Calu3 (cell line): ENCODE measurements around the gene CACNA2D3. TPM values are rescaled to one million over a fixed set of nuclear protein-coding genes. Genes with fewer than 3 reads are reported as not detected.

Experiments
- BruUV-seq: library from RNA; stranded (reverse); fragments of 400-500 nt; replicated peaks from 2 replicates; lab custom pipeline; 2021; lab: Mats Ljungman, UMichigan
- CTCF ChIA-PET: fragments of 300-600 bp; sonication (Branson Sonifier 250); formaldehyde crosslinking; loops from one replicate; lab custom pipeline; 2022; ENCODE audit warnings: antibody characterized with exemption; lab: Charles Lee
- DNase-seq: peaks from one replicate; pipeline ENCODE4 v3.0.0; 2022
- H3K27ac Mint-ChIP-seq: one replicate; pipeline ENCODE4 v1.8.0; 2022; ENCODE audit warnings: mixed read lengths; ENCODE audit not compliant: unreplicated experiment
- H3K27me3 Mint-ChIP-seq: one replicate; pipeline ENCODE4 v1.8.0; 2022; ENCODE audit warnings: mixed read lengths; ENCODE audit not compliant: unreplicated experiment
- H3K36me3 Mint-ChIP-seq: one replicate; pipeline ENCODE4 v1.8.0; 2022; ENCODE audit warnings: mild to moderate bottlenecking, moderate library complexity, mixed read lengths; ENCODE audit not compliant: insufficient read depth, unreplicated experiment
- H3K4me1 Mint-ChIP-seq: one replicate; pipeline ENCODE4 v1.8.0; 2022; ENCODE audit warnings: mild to moderate bottlenecking, low read depth, mixed read lengths; ENCODE audit not compliant: unreplicated experiment
- H3K4me3 Mint-ChIP-seq: one replicate; pipeline ENCODE4 v1.8.0; 2022; ENCODE audit warnings: mild to moderate bottlenecking, low read depth, moderate library complexity, mixed read lengths; ENCODE audit not compliant: unreplicated experiment
- H3K9me3 Mint-ChIP-seq: one replicate; pipeline ENCODE4 v1.8.0; 2022; ENCODE audit warnings: low read depth, mixed read lengths; ENCODE audit not compliant: unreplicated experiment
- CTCF ChIP-seq: fragments of 200-600 bp; IDR thresholded peaks from one replicate; pipeline ENCODE4 v1.8.0; 2022; ENCODE audit warnings: antibody characterized with exemption; ENCODE audit not compliant: unreplicated experiment
- intact Hi-C: fragments of 100-400 bp; cut with micrococcal nuclease; formaldehyde crosslinking; loops from one replicate; pipeline ENCODE4 v1.10.0; 2022; ENCODE audit not compliant: unreplicated experiment
- total RNA-seq: library from RNA; stranded (reverse); gene quantifications from 2 replicates; pipeline ENCODE4 v1.2.3, GENCODE V29; 2022

The CACNA2D3 gene
- total RNA-seq, 1 experiment from 2014 or later: not detected

- peaks cover 4% of the 10 kb centered on the region for H3K36me3 Mint-ChIP-seq
- TF ChIP-seq CTCF: no peak
- no peaks in the 10 kb centered on the region for H3K27me3 Mint-ChIP-seq
- DNase-seq: no peak
- intact Hi-C loops: no loop called here
- H3K9me3 Mint-ChIP-seq: no peaks in the 10 kb centered on the region
- CTCF ChIA-PET: interaction anchor here (1.1 kb wide), 1 partner anchor 34 kb away, joined by 3 read pairs; no protein-coding TSS in a partner anchor
- no peak overlapping the region for H3K4me3 Mint-ChIP-seq
- no TSS peak for BruUV-seq
- no peaks in the 10 kb centered on the region for H3K4me1 Mint-ChIP-seq
- H3K27ac Mint-ChIP-seq: no peak overlapping the region
These were observed 808.8 kb downstream of the CACNA2D3 start for GRCh38 chr3:54931182-54931581.

DNA sequence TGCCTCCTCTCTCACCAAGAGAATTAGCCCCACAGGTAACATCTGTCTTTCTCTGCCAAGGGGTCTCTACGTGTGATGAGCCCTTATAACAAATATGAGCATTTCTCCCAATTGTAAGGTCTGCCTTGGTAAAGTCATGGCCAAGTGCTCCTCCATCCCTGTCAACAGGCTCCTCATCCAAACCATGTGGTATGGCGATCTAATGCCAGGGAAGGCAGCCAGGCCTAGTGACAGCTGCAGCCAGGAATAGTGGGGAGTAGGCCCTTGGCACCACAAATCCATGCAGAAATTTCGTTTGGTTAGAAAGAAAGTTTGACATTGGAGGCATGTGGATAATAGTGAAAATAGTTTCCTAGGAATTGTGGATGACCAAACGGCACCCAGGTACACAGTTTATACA lies 810.3 kb downstream of the CACNA2D3 start:
- intact Hi-C loops: no loop called here
- CTCF ChIA-PET: no interaction called here

GRCh38 chr3:54935869-54936268 lies 813.5 kb downstream of the CACNA2D3 start:
- no TSS peak for BruUV-seq
- intact Hi-C loops: no loop called here
- CTCF ChIA-PET: no interaction called here
- H3K4me3 Mint-ChIP-seq: no peak overlapping the region
- no peak overlapping the region for H3K27ac Mint-ChIP-seq
- H3K9me3 Mint-ChIP-seq: no peaks in the 10 kb centered on the region
- H3K4me1 Mint-ChIP-seq: no peaks in the 10 kb centered on the region
- H3K27me3 Mint-ChIP-seq: no peaks in the 10 kb centered on the region
- peaks cover 4% of the 10 kb centered on the region for H3K36me3 Mint-ChIP-seq
- no peak for DNase-seq
- no peak for TF ChIP-seq CTCF

More for the DNA sequence above, 810.3 kb downstream of the CACNA2D3 start:
- no peak for DNase-seq
- no peaks in the 10 kb centered on the region for H3K27me3 Mint-ChIP-seq
- H3K36me3 Mint-ChIP-seq: peaks cover 3% of the 10 kb centered on the region
- H3K4me3 Mint-ChIP-seq: no peak overlapping the region
- no TSS peak for BruUV-seq
- no peak for TF ChIP-seq CTCF
- no peaks in the 10 kb centered on the region for H3K9me3 Mint-ChIP-seq
- no peak overlapping the region for H3K27ac Mint-ChIP-seq
- H3K4me1 Mint-ChIP-seq: no peaks in the 10 kb centered on the region

GRCh38 chr3:54936561-54936960 lies 814.2 kb downstream of the CACNA2D3 start:
- H3K4me1 Mint-ChIP-seq: no peaks in the 10 kb centered on the region
- intact Hi-C loops: no loop called here
- H3K4me3 Mint-ChIP-seq: no peak overlapping the region
- peaks cover 4% of the 10 kb centered on the region for H3K36me3 Mint-ChIP-seq
- no peak for TF ChIP-seq CTCF
- H3K9me3 Mint-ChIP-seq: no peaks in the 10 kb centered on the region
- CTCF ChIA-PET: no interaction called here
- DNase-seq: no peak
- no peak overlapping the region for H3K27ac Mint-ChIP-seq
- no TSS peak for BruUV-seq
- no peaks in the 10 kb centered on the region for H3K27me3 Mint-ChIP-seq
